Thyroid gland (tissue), 4 donors: ENCODE measurements around the gene CTIF. TPM values are rescaled to one million over a fixed set of nuclear protein-coding genes. Genes with fewer than 3 reads are reported as not detected.

Experiments
- DNase-seq, 2 donors: peaks; one replicate each; pipeline ENCODE4 v3.0.0-alpha.2; 2019
- H3K27ac ChIP-seq, 3 donors: fragments of 200-600 bp; sonication (generic); 1 replicate in 2 of 3; 2 replicates in 1 of 3; pipeline ENCODE4 v1.5.1; 2016 to 2019; ENCODE audit warnings: mild to moderate bottlenecking in 1 of 3, moderate library complexity in 1 of 3
- H3K27me3 ChIP-seq: fragments of 200-600 bp; sonication (generic); one replicate; pipeline ENCODE4 v1.5.1; 2019
- H3K36me3 ChIP-seq, 2 donors: fragments of 200-600 bp; sonication (generic); one replicate each; pipeline ENCODE4 v1.5.1; 2016 to 2019
- H3K4me1 ChIP-seq, 2 donors: fragments of 200-600 bp; sonication (generic); one replicate each; pipeline ENCODE4 v1.5.1; 2017 to 2019
- H3K4me3 ChIP-seq, 3 donors: fragments of 200-600 bp; sonication (generic); replicated peaks in 1 of 3; 1 replicate in 2 of 3; 2 replicates in 1 of 3; pipeline ENCODE4 v1.5.1; 2016; ENCODE audit warnings: mild to moderate bottlenecking in 1 of 3
- H3K9me3 ChIP-seq: fragments of 200-600 bp; sonication (generic); one replicate; pipeline ENCODE4 v1.5.1; 2017
- CTCF ChIP-seq, 6 experiments: fragments of 200-600 bp in 3 of 6; fragments of 450-650 bp in 3 of 6; sonication (generic) in 3 of 6; IDR thresholded peaks; one replicate each; pipeline ENCODE4 v1.5.1; 2016 to 2019; ENCODE audit warnings: antibody characterized with exemption in 6 of 6, mild to moderate bottlenecking in 2 of 6, inconsistent platforms in 1 of 6, moderate library complexity in 1 of 6
- POLR2A ChIP-seq, 2 donors: fragments of 450-650 bp; IDR thresholded peaks; one replicate each; pipeline ENCODE4 v1.6.1; 2017; ENCODE audit warnings: antibody characterized with exemption in 2 of 2, mild to moderate bottlenecking in 2 of 2, moderate library complexity in 1 of 2
- WGBS, 2 donors: methylation state at CpG; one replicate each; pipeline ENCODE4 v1.1.5; 2017; 5-methylcytosine and 5-hydroxymethylcytosine counted together
- intact Hi-C: fragments of 100-400 bp; cut with DNase I; formaldehyde crosslinking; loops from one replicate; pipeline ENCODE4 v1.15.1; 2023
- total RNA-seq, 4 donors: library from RNA; depleted of rRNA; stranded (reverse); fragments of >200 nt; gene quantifications; one replicate each; pipeline ENCODE4 v1.2.3, GENCODE V29; 2016

The CTIF gene
- total RNA-seq, 4 donors from 2014 or later: 18.7 to 29.8 (median 23.6) TPM

- intact Hi-C loops: no loop called here
- H3K27me3 ChIP-seq: no peaks in the 10 kb centered on the region
- H3K36me3 ChIP-seq: no peaks in the 10 kb centered on the region
- no peak overlapping the region for H3K4me3 ChIP-seq
- TF ChIP-seq CTCF (IDR thresholded peaks at IDR 0.05) (no peak), POLR2A (IDR thresholded peaks at IDR 0.05) (no peak)
- 96 to 97% methylated on average over 10 of the region's 10 CpGs for WGBS, 2 donors
- DNase-seq: no peak
- H3K27ac ChIP-seq: no peak overlapping the region
- peaks cover 0 to 17% of the 10 kb centered on the region in 2 donors for H3K4me1 ChIP-seq
- no peaks in the 10 kb centered on the region for H3K9me3 ChIP-seq
Measured at GRCh38 chr18:48718251-48718959, 179.6 kb downstream of the CTIF start.

GRCh38 chr18:48719388-48719787, 180.6 kb downstream of the CTIF start:
- Histone ChIP-seq H3K4me1 (peaks cover 0 to 9% of the 10 kb centered on the region in 2 donors), H3K27me3 (no peaks in the 10 kb centered on the region), H3K4me3 (no peak overlapping the region), H3K9me3 (no peaks in the 10 kb centered on the region), H3K27ac (no peak overlapping the region), H3K36me3 (no peaks in the 10 kb centered on the region)
- TF ChIP-seq CTCF (IDR thresholded peaks at IDR 0.05) (no peak), POLR2A (IDR thresholded peaks at IDR 0.05) (no peak)
- 97 to 98% methylated on average over 4 of the region's 4 CpGs for WGBS, 2 donors
- no peak for DNase-seq
- intact Hi-C loops: no loop called here

GRCh38 chr18:48719974-48720654, 181.3 kb downstream of the CTIF start:
- Histone ChIP-seq H3K36me3 (no peaks in the 10 kb centered on the region), H3K27me3 (no peaks in the 10 kb centered on the region), H3K4me1 (peaks cover 0 to 8% of the 10 kb centered on the region in 2 donors), H3K4me3 (no peak overlapping the region), H3K27ac (no peak overlapping the region), H3K9me3 (no peaks in the 10 kb centered on the region)
- TF ChIP-seq POLR2A (IDR thresholded peaks at IDR 0.05) (no peak), CTCF (IDR thresholded peaks at IDR 0.05) (no peak)
- WGBS, 2 donors: 81 to 85% methylated on average over 12 of the region's 12 CpGs
- no peak for DNase-seq
- intact Hi-C loops: no loop called here

DNA sequence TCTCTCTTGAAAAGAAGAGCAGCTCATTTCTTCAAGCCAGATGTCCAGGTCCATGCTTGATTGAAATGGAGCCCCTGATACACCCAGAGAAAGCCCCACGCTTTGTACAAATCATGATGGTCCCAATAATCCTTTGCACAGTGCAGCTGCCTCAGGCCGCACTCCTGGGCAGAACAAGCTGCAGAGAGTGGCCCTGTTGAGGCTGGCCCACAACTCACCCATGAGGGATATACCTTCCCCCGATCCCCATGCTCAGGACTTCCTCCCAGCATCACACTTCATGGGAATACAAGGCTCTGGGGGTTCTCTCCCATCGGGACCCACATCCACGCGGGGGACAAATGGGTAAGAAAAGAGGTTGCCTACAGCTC, 181.8 kb downstream of the CTIF start:
- Histone ChIP-seq H3K4me1 (peaks cover 0 to 8% of the 10 kb centered on the region in 2 donors), H3K27me3 (no peaks in the 10 kb centered on the region), H3K27ac (no peak overlapping the region), H3K4me3 (no peak overlapping the region), H3K36me3 (no peaks in the 10 kb centered on the region), H3K9me3 (no peaks in the 10 kb centered on the region)
- intact Hi-C loops: no loop called here
- TF ChIP-seq CTCF (IDR thresholded peaks at IDR 0.05) (no peak), POLR2A (IDR thresholded peaks at IDR 0.05) (no peak)
- 92 to 94% methylated on average over 6 of the region's 6 CpGs for WGBS, 2 donors
- DNase-seq: no peak

GRCh38 chr18:48721312-48721711, 182.5 kb downstream of the CTIF start:
- 73 to 85% methylated on average over 5 to 8 of the region's 8 CpGs for WGBS, 2 donors
- no peaks in the 10 kb centered on the region for H3K9me3 ChIP-seq
- peaks cover 0 to 4% of the 10 kb centered on the region in 2 donors for H3K4me1 ChIP-seq
- no peak for TF ChIP-seq POLR2A (IDR thresholded peaks at IDR 0.05)
- TF ChIP-seq CTCF (IDR thresholded peaks at IDR 0.05): no peak
- DNase-seq: no peak
- H3K27ac ChIP-seq: no peak overlapping the region
- no peaks in the 10 kb centered on the region for H3K27me3 ChIP-seq
- H3K4me3 ChIP-seq: no peak overlapping the region
- no peaks in the 10 kb centered on the region for H3K36me3 ChIP-seq
- intact Hi-C loops: no loop called here
